K562 (cell line): ENCODE data around the gene TNFRSF18. TPM values are rescaled to one million over a fixed set of nuclear protein-coding genes. Genes with fewer than 3 reads are reported as not detected.

ENCODE experiments used
- ARID1B ChIP-seq: fragments of 450-650 bp; IDR thresholded peaks from 2 replicates; pipeline ENCODE4 v1.6.1; 2016; ENCODE audit warnings: antibody characterized with exemption, mild to moderate bottlenecking, inconsistent platforms
- CAMTA2 ChIP-seq: fragments of 250-450 bp; sonication (Bioruptor Pico); conservative IDR thresholded peaks from 2 replicates; pipeline ENCODE4 v1.5.1; 2022
- CBX2 ChIP-seq: fragments of 200-600 bp; sonication (generic); IDR thresholded peaks from one replicate; pipeline ENCODE4 v1.6.1; 2012; ENCODE audit warnings: mild to moderate bottlenecking, low read length, inconsistent platforms; ENCODE audit not compliant: insufficient read depth, poor library complexity, severe bottlenecking
- FOXM1 ChIP-seq, 2 experiments: fragments of 450-650 bp in 1 of 2; sonication (generic) in 1 of 2; formaldehyde crosslinking in 1 of 2; IDR thresholded peaks; 2 replicates each; pipeline versions ENCODE4 v1.6.1 to v1.9.0; 2017 to 2022; ENCODE audit warnings: low read depth in 2 of 2, mild to moderate bottlenecking in 2 of 2, missing genetic modification reagents in 1 of 2, moderate library complexity in 1 of 2
- HSF4 ChIP-seq: fragments of 250-450 bp; sonication (Bioruptor Pico); IDR thresholded peaks from 2 replicates; pipeline ENCODE4 v2.1.2; 2022; ENCODE audit warnings: mild to moderate bottlenecking, moderate library complexity, borderline replicate concordance
- KAT7 ChIP-seq: sonication (generic); formaldehyde crosslinking; IDR thresholded peaks from 2 replicates; pipeline ENCODE4 v1.8.0; 2022; ENCODE audit warnings: missing genetic modification reagents, mild to moderate bottlenecking, borderline replicate concordance
- MIER1 ChIP-seq: fragments of 450-650 bp; IDR thresholded peaks from 2 replicates; pipeline ENCODE4 v1.6.1; 2016; ENCODE audit warnings: antibody characterized with exemption, mild to moderate bottlenecking, low read depth
- MTA2 ChIP-seq: fragments of 450-650 bp; IDR thresholded peaks from 2 replicates; pipeline ENCODE4 v1.6.1; 2016; ENCODE audit warnings: low read depth
- NBN ChIP-seq: fragments of 450-650 bp; IDR thresholded peaks from 2 replicates; pipeline ENCODE4 v1.6.1; 2016; ENCODE audit warnings: low read depth, mild to moderate bottlenecking
- NEUROD1 ChIP-seq: fragments of 150-350 bp; IDR thresholded peaks from 2 replicates; pipeline ENCODE4 v1.6.1; 2014; ENCODE audit warnings: borderline replicate concordance, low read length, low read depth; ENCODE audit not compliant: partially characterized antibody
- RHOXF2B ChIP-seq: fragments of 250-450 bp; sonication (Bioruptor Pico); conservative IDR thresholded peaks from 2 replicates; pipeline ENCODE4 v1.5.1; 2021
- SMARCE1 ChIP-seq: fragments of 450-650 bp; IDR thresholded peaks from 2 replicates; pipeline ENCODE4 v1.7.1; 2016; ENCODE audit warnings: mild to moderate bottlenecking
- SPI1 ChIP-seq: IDR thresholded peaks from 2 replicates; pipeline ENCODE4 v1.6.1; 2011; ENCODE audit warnings: low read depth, low read length, control low read depth, borderline replicate concordance
- ZC3H4 ChIP-seq: sonication (generic); formaldehyde crosslinking; IDR thresholded peaks from 2 replicates; pipeline ENCODE4 v1.9.0; 2021; ENCODE audit warnings: missing genetic modification reagents, borderline replicate concordance
- ZNF41 ChIP-seq: fragments of 250-450 bp; sonication (Bioruptor Pico); conservative IDR thresholded peaks from 2 replicates; pipeline ENCODE4 v1.4.0; 2020; ENCODE audit warnings: mild to moderate bottlenecking
- ZNF75A ChIP-seq: fragments of 450-650 bp; formaldehyde crosslinking; IDR thresholded peaks from 2 replicates; pipeline ENCODE4 v1.4.0; 2020; ENCODE audit warnings: mild to moderate bottlenecking
- polyA plus RNA-seq, 8 experiments: library from polyadenylated mRNA; depleted of rRNA in 4 of 8; stranded (reverse) in 5 of 8; unstranded in 3 of 8; fragments of >200 nt; fragmentation: Nextera tagmentation in 2 of 8; fragmentation: Illumina TruSeq in 1 of 8; extraction: Ambion mirVana in 2 of 8; extraction: Trizol in 1 of 8; gene quantifications; 2 replicates each; pipeline versions ENCODE4 v1.2.1 to v1.2.3, GENCODE V29; 2011 to 2014; ENCODE audit warnings: inconsistent platforms in 1 of 8, missing spikeins in 1 of 8
- total RNA-seq, 7 experiments: library from RNA; depleted of rRNA in 6 of 7; stranded (reverse); fragments of >200 nt in 6 of 7; fragmentation: Illumina TruSeq in 2 of 7; extraction: Trizol in 2 of 7; gene quantifications; 2 replicates each; pipeline versions ENCODE4 v1.2.1 to v1.2.3, GENCODE V29; 2011 to 2021; ENCODE audit warnings: low replicate concordance in 1 of 7
- TF ChIP-seq, protein P1 (sequence below): sonication (generic); formaldehyde crosslinking; IDR thresholded peaks from 2 replicates; pipeline ENCODE4 v1.8.1; 2023; ENCODE audit warnings: mild to moderate bottlenecking, missing genetic modification reagents
- TF ChIP-seq, protein P2 (sequence below), 2 experiments: fragments of 450-650 bp; IDR thresholded peaks; 2 replicates each; pipeline ENCODE4 v1.6.1; 2018; ENCODE audit warnings: mild to moderate bottlenecking in 2 of 2, low read depth in 1 of 2; ENCODE audit not compliant: partially characterized antibody in 2 of 2
- TF ChIP-seq, protein P3 (sequence below): sonication (generic); formaldehyde crosslinking; IDR thresholded peaks from 2 replicates; pipeline ENCODE4 v1.8.0; 2022; ENCODE audit warnings: mild to moderate bottlenecking, missing genetic modification reagents

TNFRSF18 gene
- total and polyA plus RNA-seq, 9 of the 15 experiments (the other 6 are each of a cell fraction or from before 2014, with no cell fraction given) = 0.24 to 0.27 TPM; not detected in 7

DNA sequence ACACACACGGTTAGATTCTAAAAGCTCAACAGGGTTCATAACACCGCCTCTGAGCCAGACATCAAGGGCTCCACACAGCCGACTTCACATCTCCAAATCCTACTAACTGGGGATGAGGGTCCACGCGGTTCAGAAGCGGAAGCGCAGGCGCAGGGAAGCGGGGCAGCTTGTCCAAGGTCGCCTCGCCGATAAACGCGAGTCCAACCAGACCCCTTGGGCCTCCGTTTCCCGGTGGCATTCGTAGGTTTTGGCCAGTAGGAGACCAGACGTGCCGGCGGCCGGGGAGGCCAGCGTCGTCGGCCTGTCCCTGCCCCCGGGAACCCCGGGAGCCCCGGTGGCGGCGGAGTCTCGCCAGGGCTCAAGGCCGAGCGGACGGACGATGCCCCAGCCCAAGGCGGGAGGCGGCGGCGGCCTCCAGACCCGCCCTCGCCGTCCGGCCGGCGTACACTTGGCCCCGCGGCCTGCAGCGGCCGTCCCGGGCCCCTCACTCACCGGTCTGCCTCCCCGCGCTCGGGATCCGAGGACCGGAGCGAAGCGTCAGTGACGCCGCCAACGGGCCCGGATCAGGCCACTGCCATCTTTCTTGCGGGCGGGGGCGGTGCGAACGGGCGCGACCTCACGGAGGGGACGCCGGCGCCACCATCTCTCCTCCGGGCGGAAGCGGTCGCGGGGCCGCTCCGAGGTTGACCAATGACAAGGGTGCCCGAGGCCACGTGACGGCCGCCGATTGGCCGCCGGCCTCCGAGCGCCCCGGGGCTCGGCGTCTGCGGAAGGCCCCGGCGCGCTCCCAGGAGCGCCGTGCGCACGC is 25.2 kb upstream of the TNFRSF18 start, which contains the start of gene SDF4 (continued):
- TF ChIP-seq FOXM1 (IDR thresholded peaks at IDR 0.05; ENCODE audit: low read depth) (no peak), FOXM1 (CRISPR knock-in tag; IDR thresholded peaks at IDR 0.05; ENCODE audit: low read depth) (peak; percentile 92), ZNF41 (0 out of 2 replicates have a peak, but pooled peaks have one; percentile 59), NBN (no peak), HSF4 (no peak), SPI1 (peak; percentile 73; the same call in 1 of the 2 replicates), MIER1 (no peak), ARID1B (no peak), KAT7 (CRISPR knock-in tag) (no peak; the same call in 1 of the 2 replicates), MTA2 (no peak), RHOXF2B (CRISPR knock-in tag) (0 out of 2 replicates have a peak, but pooled peaks have one; percentile 36), NEUROD1 (peak; percentile 74), CBX2 (no peak), SMARCE1 (no peak), ZC3H4 (0 out of 2 replicates have a peak, but pooled peaks have one; percentile 74), CAMTA2 (peak; percentile 75; the same call in 1 of the 2 replicates), ZNF75A (CRISPR knock-in tag) (peak; percentile 35; the same call in 1 of the 2 replicates)
- TF ChIP-seq, protein P1, sequence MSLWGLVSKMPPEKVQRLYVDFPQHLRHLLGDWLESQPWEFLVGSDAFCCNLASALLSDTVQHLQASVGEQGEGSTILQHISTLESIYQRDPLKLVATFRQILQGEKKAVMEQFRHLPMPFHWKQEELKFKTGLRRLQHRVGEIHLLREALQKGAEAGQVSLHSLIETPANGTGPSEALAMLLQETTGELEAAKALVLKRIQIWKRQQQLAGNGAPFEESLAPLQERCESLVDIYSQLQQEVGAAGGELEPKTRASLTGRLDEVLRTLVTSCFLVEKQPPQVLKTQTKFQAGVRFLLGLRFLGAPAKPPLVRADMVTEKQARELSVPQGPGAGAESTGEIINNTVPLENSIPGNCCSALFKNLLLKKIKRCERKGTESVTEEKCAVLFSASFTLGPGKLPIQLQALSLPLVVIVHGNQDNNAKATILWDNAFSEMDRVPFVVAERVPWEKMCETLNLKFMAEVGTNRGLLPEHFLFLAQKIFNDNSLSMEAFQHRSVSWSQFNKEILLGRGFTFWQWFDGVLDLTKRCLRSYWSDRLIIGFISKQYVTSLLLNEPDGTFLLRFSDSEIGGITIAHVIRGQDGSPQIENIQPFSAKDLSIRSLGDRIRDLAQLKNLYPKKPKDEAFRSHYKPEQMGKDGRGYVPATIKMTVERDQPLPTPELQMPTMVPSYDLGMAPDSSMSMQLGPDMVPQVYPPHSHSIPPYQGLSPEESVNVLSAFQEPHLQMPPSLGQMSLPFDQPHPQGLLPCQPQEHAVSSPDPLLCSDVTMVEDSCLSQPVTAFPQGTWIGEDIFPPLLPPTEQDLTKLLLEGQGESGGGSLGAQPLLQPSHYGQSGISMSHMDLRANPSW (CRISPR knock-in tag) = no peak
- TF ChIP-seq, protein P2, sequence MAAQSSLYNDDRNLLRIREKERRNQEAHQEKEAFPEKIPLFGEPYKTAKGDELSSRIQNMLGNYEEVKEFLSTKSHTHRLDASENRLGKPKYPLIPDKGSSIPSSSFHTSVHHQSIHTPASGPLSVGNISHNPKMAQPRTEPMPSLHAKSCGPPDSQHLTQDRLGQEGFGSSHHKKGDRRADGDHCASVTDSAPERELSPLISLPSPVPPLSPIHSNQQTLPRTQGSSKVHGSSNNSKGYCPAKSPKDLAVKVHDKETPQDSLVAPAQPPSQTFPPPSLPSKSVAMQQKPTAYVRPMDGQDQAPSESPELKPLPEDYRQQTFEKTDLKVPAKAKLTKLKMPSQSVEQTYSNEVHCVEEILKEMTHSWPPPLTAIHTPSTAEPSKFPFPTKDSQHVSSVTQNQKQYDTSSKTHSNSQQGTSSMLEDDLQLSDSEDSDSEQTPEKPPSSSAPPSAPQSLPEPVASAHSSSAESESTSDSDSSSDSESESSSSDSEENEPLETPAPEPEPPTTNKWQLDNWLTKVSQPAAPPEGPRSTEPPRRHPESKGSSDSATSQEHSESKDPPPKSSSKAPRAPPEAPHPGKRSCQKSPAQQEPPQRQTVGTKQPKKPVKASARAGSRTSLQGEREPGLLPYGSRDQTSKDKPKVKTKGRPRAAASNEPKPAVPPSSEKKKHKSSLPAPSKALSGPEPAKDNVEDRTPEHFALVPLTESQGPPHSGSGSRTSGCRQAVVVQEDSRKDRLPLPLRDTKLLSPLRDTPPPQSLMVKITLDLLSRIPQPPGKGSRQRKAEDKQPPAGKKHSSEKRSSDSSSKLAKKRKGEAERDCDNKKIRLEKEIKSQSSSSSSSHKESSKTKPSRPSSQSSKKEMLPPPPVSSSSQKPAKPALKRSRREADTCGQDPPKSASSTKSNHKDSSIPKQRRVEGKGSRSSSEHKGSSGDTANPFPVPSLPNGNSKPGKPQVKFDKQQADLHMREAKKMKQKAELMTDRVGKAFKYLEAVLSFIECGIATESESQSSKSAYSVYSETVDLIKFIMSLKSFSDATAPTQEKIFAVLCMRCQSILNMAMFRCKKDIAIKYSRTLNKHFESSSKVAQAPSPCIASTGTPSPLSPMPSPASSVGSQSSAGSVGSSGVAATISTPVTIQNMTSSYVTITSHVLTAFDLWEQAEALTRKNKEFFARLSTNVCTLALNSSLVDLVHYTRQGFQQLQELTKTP (IDR thresholded peaks at IDR 0.05; ENCODE audit: low read depth in 1 of 2, partially characterized antibody in 2 of 2) = no peak
- TF ChIP-seq, protein P3, sequence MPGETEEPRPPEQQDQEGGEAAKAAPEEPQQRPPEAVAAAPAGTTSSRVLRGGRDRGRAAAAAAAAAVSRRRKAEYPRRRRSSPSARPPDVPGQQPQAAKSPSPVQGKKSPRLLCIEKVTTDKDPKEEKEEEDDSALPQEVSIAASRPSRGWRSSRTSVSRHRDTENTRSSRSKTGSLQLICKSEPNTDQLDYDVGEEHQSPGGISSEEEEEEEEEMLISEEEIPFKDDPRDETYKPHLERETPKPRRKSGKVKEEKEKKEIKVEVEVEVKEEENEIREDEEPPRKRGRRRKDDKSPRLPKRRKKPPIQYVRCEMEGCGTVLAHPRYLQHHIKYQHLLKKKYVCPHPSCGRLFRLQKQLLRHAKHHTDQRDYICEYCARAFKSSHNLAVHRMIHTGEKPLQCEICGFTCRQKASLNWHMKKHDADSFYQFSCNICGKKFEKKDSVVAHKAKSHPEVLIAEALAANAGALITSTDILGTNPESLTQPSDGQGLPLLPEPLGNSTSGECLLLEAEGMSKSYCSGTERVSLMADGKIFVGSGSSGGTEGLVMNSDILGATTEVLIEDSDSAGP (CRISPR knock-in tag) = no peak
